Jurkat, Clone E6-1 (cell line): ENCODE results near the gene PNO1.
"Not testable (repeated sequence)": the region's sequence is repeated elsewhere in the genome, so short reads cannot be mapped to it uniquely, and the experiment has no call there.

Source experiments
- DNase-seq: peaks from one replicate; pipeline ENCODE4 v3.0.0-alpha.2; 2011; ENCODE audit warnings: low read depth, low spot score
- H3K4me3 ChIP-seq: 2 replicates; pipeline ENCODE4 v1.5.1; 2011; ENCODE audit warnings: mild to moderate bottlenecking, low read length, control low read depth, moderate library complexity

Gene PNO1

GRCh38 chr2:68152681-68153347, 4.9 kb upstream of the PNO1 start:
- H3K4me3 ChIP-seq = no peak overlapping the region; the same call in 1 of the 2 replicates
- DNase-seq = peak; percentile 32

GRCh38 chr2:68155618-68156017, 2.1 kb upstream of the PNO1 start:
- DNase-seq = no peak
- H3K4me3 ChIP-seq = no peak overlapping the region

DNA sequence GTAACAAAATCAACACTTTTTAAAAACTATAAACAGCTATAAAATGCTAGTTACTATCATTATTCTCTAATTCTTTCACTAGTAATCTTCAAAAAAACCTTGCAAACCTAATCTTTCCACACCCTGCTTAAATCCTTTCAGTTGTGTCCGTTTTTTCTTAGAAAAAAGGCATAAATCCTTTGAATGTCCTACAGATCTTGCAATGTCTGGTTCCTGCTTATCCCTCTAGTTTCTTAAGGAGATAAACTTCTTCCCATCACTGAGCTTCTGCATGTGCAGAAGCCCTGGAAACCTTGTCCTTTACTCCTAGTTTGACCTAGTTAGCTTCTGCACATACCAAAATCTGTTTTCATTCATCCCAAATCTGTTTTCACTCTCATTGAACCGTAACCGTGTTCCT, 1.3 kb upstream of the PNO1 start:
- no peak for DNase-seq

GRCh38 chr2:68157002-68157401, 686 bp upstream of the PNO1 start:
- peak overlapping the region; percentile 90 for H3K4me3 ChIP-seq
- DNase-seq = no peak

More for the DNA sequence above, 1.3 kb upstream of the PNO1 start:
- peak overlapping the region; percentile 90 for H3K4me3 ChIP-seq

- no peak for DNase-seq
- H3K4me3 ChIP-seq = peak overlapping the region; percentile 90
These were observed 403 bp downstream of the PNO1 start for GRCh38 chr2:68158134-68158447.

- H3K4me3 ChIP-seq = no peak overlapping the region
- DNase-seq = no peak
These were observed 6.0 kb downstream of the PNO1 start for GRCh38 chr2:68163641-68164040.

DNA sequence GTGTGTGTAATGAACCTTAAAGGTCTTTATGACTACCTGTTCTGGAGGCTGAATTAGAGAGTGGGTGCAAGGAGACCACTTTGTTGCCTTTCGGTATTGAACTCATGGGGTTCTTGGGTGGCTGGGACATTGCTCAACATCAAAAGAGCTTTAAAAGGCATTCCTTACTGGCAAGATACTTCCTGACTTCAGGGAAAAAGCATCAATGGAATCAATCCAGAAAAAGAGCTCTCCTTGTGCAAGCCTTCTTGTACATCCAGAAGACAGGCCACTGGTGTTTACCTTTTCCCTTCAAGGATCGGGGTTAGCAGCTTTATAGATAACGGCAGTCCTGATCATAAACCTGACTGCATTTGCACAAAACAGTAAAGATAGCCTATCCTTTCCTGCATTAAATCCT, 9.5 kb downstream of the PNO1 start:
- no peak for DNase-seq
- no peak overlapping the region for H3K4me3 ChIP-seq

DNA sequence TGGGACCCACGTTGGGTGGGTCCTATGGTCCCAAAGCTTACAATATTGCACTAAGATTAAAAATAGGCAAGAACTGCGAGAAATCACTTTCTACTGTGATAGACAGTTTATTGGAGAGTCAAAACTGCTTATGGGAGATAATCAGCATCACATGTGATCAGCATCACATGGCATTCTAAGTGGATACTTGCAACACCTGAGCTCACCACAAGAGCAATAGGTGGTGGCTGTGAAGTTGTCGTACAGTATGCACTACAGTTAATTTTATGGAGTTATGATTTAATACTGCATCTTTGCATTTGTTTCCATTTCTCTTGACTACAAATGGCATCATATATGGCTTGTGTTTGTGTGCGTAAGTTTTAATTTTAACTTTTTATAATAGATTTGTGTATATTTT, 11.6 kb downstream of the PNO1 start:
- H3K4me3 ChIP-seq = no peak overlapping the region
- peak; percentile 28 for DNase-seq

GRCh38 chr2:68171146-68171545, 13.5 kb downstream of the PNO1 start:
- no peak for DNase-seq
- H3K4me3 ChIP-seq = no peak overlapping the region

DNA sequence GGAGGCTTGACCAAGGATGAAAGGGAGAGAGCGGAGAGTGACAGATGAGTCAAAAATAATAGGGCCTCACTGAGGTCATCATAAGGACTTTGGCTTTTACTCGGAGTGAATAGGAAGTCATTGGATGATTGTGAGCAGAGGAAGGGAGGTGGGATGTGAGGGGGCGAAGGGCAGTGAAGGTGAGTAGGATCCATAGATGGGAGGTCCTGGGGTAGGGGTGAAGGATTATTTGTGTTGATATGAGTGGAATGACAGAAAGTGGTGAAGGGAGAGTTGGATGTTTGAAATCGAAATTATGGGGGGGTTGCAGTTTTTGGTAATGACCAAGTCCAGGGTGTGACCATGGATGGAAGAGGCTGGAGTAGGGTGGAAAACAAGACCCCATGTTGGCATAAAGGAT, 14.0 kb downstream of the PNO1 start:
- no peak overlapping the region for H3K4me3 ChIP-seq
- DNase-seq = no peak

DNA sequence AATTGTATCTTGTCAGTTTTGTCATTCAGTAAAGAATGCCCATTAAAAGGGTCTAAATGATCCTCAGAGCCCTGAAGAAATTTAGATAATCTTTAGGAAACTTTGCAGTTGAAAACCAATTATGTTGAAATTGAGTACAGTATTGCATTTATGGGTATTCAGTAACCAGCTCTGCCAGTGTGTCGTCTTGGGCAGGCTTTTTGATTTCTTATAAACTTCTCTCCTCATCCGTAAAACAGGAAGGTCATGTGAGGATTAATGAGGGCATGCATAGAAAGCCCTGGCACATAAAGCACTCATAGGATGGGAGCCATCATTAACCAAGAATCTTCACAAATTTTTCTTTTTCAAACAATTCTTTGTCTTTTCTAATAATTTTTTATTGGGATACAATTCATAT, 14.8 kb downstream of the PNO1 start:
- H3K4me3 ChIP-seq = no peak overlapping the region
- no peak for DNase-seq

GRCh38 chr2:68172990-68173700, 15.5 kb downstream of the PNO1 start:
- no peak overlapping the region for H3K4me3 ChIP-seq
- DNase-seq = no peak

GRCh38 chr2:68175210-68175609, 17.5 kb downstream of the PNO1 start:
- H3K4me3 ChIP-seq, DNase-seq: not testable (repeated sequence)

DNA sequence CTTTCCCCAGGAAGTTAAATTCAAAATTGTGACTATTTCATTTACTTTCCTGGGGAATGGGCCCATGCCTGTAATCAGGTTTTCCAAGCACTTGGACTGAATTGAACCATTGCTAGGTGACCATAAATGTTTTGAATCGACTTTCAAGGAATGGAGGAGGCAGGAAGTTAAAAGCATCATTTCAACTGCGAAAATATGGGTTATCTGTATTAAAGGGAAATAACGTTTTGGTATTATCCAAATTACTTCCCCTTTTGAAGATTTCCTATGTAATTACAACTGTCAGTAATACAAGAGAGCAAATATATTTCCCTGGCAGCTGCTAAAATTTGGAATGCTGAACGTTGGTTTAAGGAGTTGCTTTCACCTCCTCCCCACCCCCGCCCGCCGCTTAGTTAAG, 19.0 kb downstream of the PNO1 start:
- H3K4me3 ChIP-seq = no peak overlapping the region
- no peak for DNase-seq

DNA sequence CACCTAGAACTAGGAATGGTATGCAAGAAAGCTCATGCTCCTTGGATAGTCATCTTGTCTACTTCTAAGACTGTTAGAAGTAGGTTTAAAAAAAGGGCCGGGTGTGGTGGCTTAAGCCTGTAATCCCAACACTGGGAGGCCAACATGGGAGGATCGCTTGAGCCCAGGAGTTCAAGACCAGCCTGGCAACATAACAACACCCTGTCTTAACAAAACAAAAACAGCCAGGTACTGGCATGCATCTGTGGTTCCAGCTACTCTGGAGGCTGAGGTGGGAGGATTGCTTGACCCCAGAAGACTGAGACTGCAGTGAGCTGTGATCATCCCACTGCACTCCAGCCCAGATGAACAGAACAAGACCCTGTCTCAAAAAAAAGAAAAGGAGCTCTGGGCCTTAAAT, 19.9 kb downstream of the PNO1 start:
- no peak overlapping the region for H3K4me3 ChIP-seq
- no peak for DNase-seq

DNA sequence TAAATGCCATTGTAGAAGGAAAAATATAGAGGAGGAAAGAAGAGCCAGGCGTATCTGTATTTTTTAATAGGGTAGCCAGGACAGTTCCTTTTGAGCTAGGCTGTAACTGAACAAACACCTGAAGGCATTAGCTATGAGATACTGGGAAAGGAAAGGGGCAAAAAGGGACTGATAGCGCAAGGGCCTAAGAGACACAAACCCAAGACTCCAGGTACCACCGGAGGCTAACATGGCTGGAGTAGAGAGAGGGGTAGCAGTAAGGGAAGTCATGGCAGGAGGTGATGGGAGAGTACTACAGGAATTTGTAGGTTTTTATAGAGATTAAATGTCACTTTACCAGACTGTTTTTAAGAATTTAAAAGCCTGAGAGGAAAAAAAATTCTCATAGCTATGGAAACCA, 20.7 kb downstream of the PNO1 start:
- no peak for DNase-seq
- no peak overlapping the region for H3K4me3 ChIP-seq

- no peak overlapping the region for H3K4me3 ChIP-seq
- no peak for DNase-seq
These were observed 21.4 kb downstream of the PNO1 start for GRCh38 chr2:68178954-68179627.

- no peak overlapping the region for H3K4me3 ChIP-seq
- DNase-seq = no peak
These were observed 25.2 kb downstream of the PNO1 start for GRCh38 chr2:68182902-68183301.

GRCh38 chr2:68185541-68186164, 28.0 kb downstream of the PNO1 start:
- peak; percentile 44 for DNase-seq
- no peak overlapping the region for H3K4me3 ChIP-seq

GRCh38 chr2:68187329-68187728, 29.6 kb downstream of the PNO1 start:
- H3K4me3 ChIP-seq = no peak overlapping the region

More at GRCh38 chr2:68187329-68187728, 29.6 kb downstream of the PNO1 start:
- DNase-seq = no peak
